Measurements from ENCODE around the gene ANO5. TPM values are rescaled to one million over a fixed set of nuclear protein-coding genes. Genes with fewer than 3 reads are reported as not detected.

Gene ANO5
- total and polyA plus RNA-seq, 2 donors (not counting 3 experiments of a cell fraction or from before 2014, with no cell fraction given) = 0.32 to 0.46 TPM

DNA sequence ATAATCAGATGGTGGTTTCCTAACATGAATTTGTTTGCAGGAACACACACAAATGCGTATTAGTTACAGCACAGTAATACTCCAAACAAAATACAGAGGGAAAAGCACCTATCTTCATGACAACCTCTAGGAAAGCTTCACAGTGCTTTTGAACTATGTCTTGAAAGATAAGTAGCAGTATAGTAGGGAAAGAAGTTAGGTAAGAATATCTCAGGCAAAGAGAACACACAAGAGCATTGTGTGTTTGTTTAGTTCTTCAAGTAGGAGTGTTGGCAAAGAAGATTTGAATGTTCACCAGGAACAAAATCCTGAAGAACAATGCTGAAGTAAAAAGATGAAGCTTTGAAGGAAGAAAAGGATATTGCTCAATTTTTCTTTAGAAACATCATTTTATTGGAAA, 54.1 kb downstream of the ANO5 start:
- no peak for DNase-seq (ENCODE audit: low read depth, low spot score)
- Histone ChIP-seq H2AFZ (ENCODE audit: low read depth, low read length) (no peak overlapping the region), H3K9me3 (replicated peaks; ENCODE audit: control insufficient read depth, insufficient read depth, low read length) (no peaks in the 10 kb centered on the region), H3K27ac (ENCODE audit: insufficient read depth, low read depth, low read length) (no peak overlapping the region), H3K4me2 (ENCODE audit: insufficient read depth, low read length) (no peak overlapping the region), H3K4me3 (replicated peaks in 1 of 3; ENCODE audit: insufficient read depth in 1 of 3, low read depth in 1 of 3, low read length in 3 of 3) (no peak overlapping the region), H3K27me3 (ENCODE audit: control insufficient read depth in 2 of 2, insufficient read depth in 2 of 2, low read length in 2 of 2) (no peaks in the 10 kb centered on the region), H3K4me1 (ENCODE audit: control insufficient read depth, extremely low read depth, insufficient read depth, low read length) (no peaks in the 10 kb centered on the region), H4K20me1 (replicated peaks; ENCODE audit: control insufficient read depth, extremely low read depth, insufficient read depth, low read length) (no peaks in the 10 kb centered on the region), H3K36me3 (ENCODE audit: control insufficient read depth in 2 of 2, extremely low read depth in 1 of 2, insufficient read depth in 2 of 2, low read length in 2 of 2) (no peaks in the 10 kb centered on the region), H3K9me1 (replicated peaks; ENCODE audit: control insufficient read depth, extremely low read depth, insufficient read depth, low read length) (no peaks in the 10 kb centered on the region), H3K79me2 (ENCODE audit: control insufficient read depth, insufficient read depth, low read length) (no peaks in the 10 kb centered on the region), H3K9ac (replicated peaks; ENCODE audit: extremely low read depth, insufficient read depth, low read length) (no peak overlapping the region)
- no TSS peak for BruUV-seq (replicated peaks)
- intact Hi-C loops (cut with micrococcal nuclease) = no loop called here
- POLR2A ChIA-PET = no interaction called here
- CTCF ChIA-PET = no interaction called here
- dilution Hi-C loops (cut with MboI; ENCODE audit: extremely low pct_ligation_motif_present, low sequenced_read_pairs) = no loop called here
- no peak for FAIRE-seq
- TF ChIP-seq GATA2 (IDR thresholded peaks at IDR 0.05; ENCODE audit: insufficient read depth, insufficient read length, low read depth, low read length) = no peak
- no peak for TF ChIP-seq CTCF (IDR thresholded peaks at IDR 0.05; ENCODE audit: extremely low read depth in 1 of 2, insufficient read depth in 1 of 2, low read depth in 1 of 2, low read length in 2 of 2)
- TF ChIP-seq POLR2A (IDR thresholded peaks at IDR 0.05; ENCODE audit: low read depth, low read length) = no peak
- no peak for TF ChIP-seq POLR2AphosphoS5 (IDR thresholded peaks at IDR 0.05; ENCODE audit: insufficient read depth, low read depth, low read length)
- TF ChIP-seq MYC (IDR thresholded peaks at IDR 0.05; ENCODE audit: low read depth, low read length) = no peak
- no peak for TF ChIP-seq JUN (IDR thresholded peaks at IDR 0.05; ENCODE audit: borderline replicate concordance, insufficient read depth, insufficient read length, low read depth)
- TF ChIP-seq EZH2 (IDR thresholded peaks at IDR 0.05; ENCODE audit: borderline replicate concordance, low read depth, low read length, severe bottlenecking) = no peak
- no peak for TF ChIP-seq FOS (IDR thresholded peaks at IDR 0.05; ENCODE audit: borderline replicate concordance, insufficient read depth, low read length)
- no peak for TF ChIP-seq MAX (IDR thresholded peaks at IDR 0.05; ENCODE audit: insufficient read depth, insufficient read length)
